Mesodermal cell (in vitro differentiated cells): ENCODE results near the gene PTPRE.
"Not testable (repeated sequence)": the region's sequence is repeated elsewhere in the genome, so short reads cannot be mapped to it uniquely, and the experiment has no call there.

ENCODE experiments used
- H3K27ac ChIP-seq: 2 replicates; pipeline ENCODE4 v1.7.0; 2013; ENCODE audit warnings: mild to moderate bottlenecking, low read depth, low read length, moderate library complexity; ENCODE audit not compliant: severe bottlenecking
- H3K36me3 ChIP-seq: 2 replicates; pipeline ENCODE4 v1.7.1; 2013; ENCODE audit warnings: mild to moderate bottlenecking, low read length, moderate library complexity; ENCODE audit not compliant: control insufficient read depth, insufficient read depth
- H3K4me1 ChIP-seq: one replicate; pipeline ENCODE4 v1.7.1; 2013; ENCODE audit warnings: mild to moderate bottlenecking, low read length; ENCODE audit not compliant: insufficient read depth, control insufficient read depth, poor library complexity, severe bottlenecking
- H3K4me3 ChIP-seq: 2 replicates; pipeline ENCODE4 v1.7.0; 2013; ENCODE audit warnings: low read length, control low read depth, mild to moderate bottlenecking; ENCODE audit not compliant: insufficient read depth, poor library complexity, severe bottlenecking; ENCODE audit errors: extremely low read depth
- H3K9me3 ChIP-seq: 2 replicates; pipeline ENCODE4 v1.7.1; 2013; ENCODE audit warnings: mild to moderate bottlenecking, low read length, moderate library complexity; ENCODE audit not compliant: control insufficient read depth
- WGBS, 2 experiments: methylation state at CpG; one replicate each; pipeline ENCODE4 v1.1.5; 2013; ENCODE audit warnings: missing lambda C conversion rate in 2 of 2; ENCODE audit not compliant: insufficient coverage in 2 of 2; 5-methylcytosine and 5-hydroxymethylcytosine counted together

Gene PTPRE

GRCh38 chr10:128094596-128094995, 187.7 kb downstream of the PTPRE start:
- not testable (repeated sequence) for H3K9me3 ChIP-seq, H3K4me1 ChIP-seq, H3K27ac ChIP-seq, H3K4me3 ChIP-seq
- WGBS, 2 experiments: 100% methylated on average over 2 of the region's 4 CpGs; no CpG with 5 or more reads in 1 of the 2 experiments
- peaks cover 27% of the 10 kb centered on the region for H3K36me3 ChIP-seq

GRCh38 chr10:128095027-128095752, 188.3 kb downstream of the PTPRE start:
- no peaks in the 10 kb centered on the region for H3K9me3 ChIP-seq
- peaks cover 4% of the 10 kb centered on the region for H3K4me1 ChIP-seq
- H3K36me3 ChIP-seq: peaks cover 33% of the 10 kb centered on the region
- WGBS, 2 experiments: 92% methylated on average over 6 of the region's 11 CpGs
- H3K27ac ChIP-seq: no peak overlapping the region
- no peak overlapping the region for H3K4me3 ChIP-seq

- Histone ChIP-seq H3K27ac (no peak overlapping the region), H3K4me1 (peaks cover 4% of the 10 kb centered on the region), H3K4me3 (no peak overlapping the region), H3K9me3 (no peaks in the 10 kb centered on the region), H3K36me3 (peaks cover 40% of the 10 kb centered on the region)
- WGBS, 2 experiments: 93 to 97% methylated on average over 11 of the region's 11 CpGs
Observed at GRCh38 chr10:128095753-128096469, 189.0 kb downstream of the PTPRE start.

GRCh38 chr10:128096486-128097199, 189.7 kb downstream of the PTPRE start:
- 91% methylated on average over 3 to 4 of the region's 5 CpGs for WGBS, 2 experiments
- Histone ChIP-seq H3K36me3 (peaks cover 48% of the 10 kb centered on the region), H3K9me3 (no peaks in the 10 kb centered on the region), H3K4me3 (no peak overlapping the region), H3K4me1 (peaks cover 4% of the 10 kb centered on the region), H3K27ac (no peak overlapping the region)

- no peak overlapping the region for H3K4me3 ChIP-seq
- 94 to 96% methylated on average over 8 of the region's 8 CpGs for WGBS, 2 experiments
- H3K36me3 ChIP-seq: peaks cover 58% of the 10 kb centered on the region
- no peaks in the 10 kb centered on the region for H3K9me3 ChIP-seq
- H3K27ac ChIP-seq: no peak overlapping the region
- H3K4me1 ChIP-seq: peaks cover 4% of the 10 kb centered on the region
Observed at GRCh38 chr10:128097783-128098182, 190.9 kb downstream of the PTPRE start.

- peaks cover 67% of the 10 kb centered on the region for H3K36me3 ChIP-seq
- WGBS, 2 experiments: 96 to 99% methylated on average over 10 of the region's 10 CpGs
Observed at GRCh38 chr10:128098631-128099030, 191.7 kb downstream of the PTPRE start.

GRCh38 chr10:128099901-128100300, 193.0 kb downstream of the PTPRE start:
- WGBS, 2 experiments: 96 to 97% methylated on average over 10 of the region's 10 CpGs
- Histone ChIP-seq H3K27ac (no peak overlapping the region), H3K36me3 (peaks cover 80% of the 10 kb centered on the region)

More at GRCh38 chr10:128098631-128099030, 191.7 kb downstream of the PTPRE start:
- peaks cover 4% of the 10 kb centered on the region for H3K4me1 ChIP-seq
- no peaks in the 10 kb centered on the region for H3K9me3 ChIP-seq
- H3K27ac ChIP-seq: no peak overlapping the region
- no peak overlapping the region for H3K4me3 ChIP-seq

GRCh38 chr10:128101901-128102300, 195.0 kb downstream of the PTPRE start:
- WGBS, 2 experiments: no CpG with 5 or more reads among the region's 1 CpG
- H3K9me3 ChIP-seq: no peaks in the 10 kb centered on the region
- peaks cover 99% of the 10 kb centered on the region for H3K36me3 ChIP-seq

More at GRCh38 chr10:128099901-128100300, 193.0 kb downstream of the PTPRE start:
- H3K4me1 ChIP-seq: peaks cover 4% of the 10 kb centered on the region
- H3K9me3 ChIP-seq: no peaks in the 10 kb centered on the region
- no peak overlapping the region for H3K4me3 ChIP-seq

GRCh38 chr10:128102480-128103228, 195.8 kb downstream of the PTPRE start:
- H3K36me3 ChIP-seq: peaks cover 99% of the 10 kb centered on the region
- no peaks in the 10 kb centered on the region for H3K4me1 ChIP-seq
- 92 to 97% methylated on average over 13 to 16 of the region's 19 CpGs for WGBS, 2 experiments
- no peak overlapping the region for H3K27ac ChIP-seq
- H3K9me3 ChIP-seq: no peaks in the 10 kb centered on the region
- H3K4me3 ChIP-seq: no peak overlapping the region

More at GRCh38 chr10:128101901-128102300, 195.0 kb downstream of the PTPRE start:
- no peak overlapping the region for H3K4me3 ChIP-seq
- H3K4me1 ChIP-seq: peaks cover 2% of the 10 kb centered on the region
- no peak overlapping the region for H3K27ac ChIP-seq

- peaks cover 99% of the 10 kb centered on the region for H3K36me3 ChIP-seq
Observed at GRCh38 chr10:128103229-128103714, 196.4 kb downstream of the PTPRE start.

More at GRCh38 chr10:128103229-128103714, 196.4 kb downstream of the PTPRE start:
- H3K9me3 ChIP-seq: no peaks in the 10 kb centered on the region
- WGBS, 2 experiments: 82 to 87% methylated on average over 5 of the region's 8 CpGs
- no peaks in the 10 kb centered on the region for H3K4me1 ChIP-seq
- no peak overlapping the region for H3K4me3 ChIP-seq
- H3K27ac ChIP-seq: no peak overlapping the region
